ENCODE results near the gene CDC42EP3. TPM values are rescaled to one million over a fixed set of nuclear protein-coding genes. Genes with fewer than 3 reads are reported as not detected.
A peak's percentile ranks its signal among the peaks of the same experiment; 100 is the strongest.

The CDC42EP3 gene
- total RNA-seq, 4 donors from 2014 or later = 0.57 to 16.2 (median 9.9) TPM

DNA sequence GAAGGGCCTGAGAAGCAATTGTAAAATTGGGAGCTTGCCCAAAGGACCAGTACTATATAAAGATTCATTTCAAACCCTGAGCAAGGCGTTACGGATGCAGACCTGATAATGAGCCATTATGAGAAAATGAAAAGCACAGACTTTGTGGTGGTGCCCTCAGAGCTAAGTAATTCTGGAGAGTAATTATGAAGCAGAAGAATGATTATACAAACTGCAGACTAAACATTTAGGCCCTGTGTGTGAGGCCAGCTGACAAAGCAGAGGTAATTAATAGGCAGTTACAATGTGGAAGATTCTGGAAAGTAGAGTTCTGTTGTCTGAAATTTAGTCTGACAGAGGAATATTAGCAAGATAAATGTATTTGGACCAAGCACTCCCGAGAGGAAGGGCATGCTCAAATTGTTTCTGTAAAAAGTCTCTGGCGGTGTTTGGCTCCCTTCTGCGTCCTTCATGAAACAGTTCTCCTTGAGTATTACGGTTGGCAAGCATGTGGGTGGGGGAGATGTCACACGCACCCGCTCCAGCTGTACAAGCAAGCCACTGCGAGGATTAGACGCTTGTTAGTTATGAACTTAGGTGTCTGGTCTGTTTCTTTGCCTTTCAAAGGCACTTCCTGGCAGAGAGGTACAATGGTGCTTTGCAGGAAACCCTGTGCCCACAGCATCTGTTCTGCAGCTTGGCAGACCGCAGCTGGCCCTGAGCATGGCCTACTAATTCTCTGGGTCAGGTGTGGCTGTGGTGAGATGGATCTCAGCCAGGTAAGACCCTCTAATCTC, 45.5 kb downstream of the CDC42EP3 start:
- DNase-seq = no peak
- 55 to 62% methylated on average over 10 of the region's 11 CpGs for WGBS, 2 donors
- intact Hi-C loops (cut with DNase I) = no loop called here

DNA sequence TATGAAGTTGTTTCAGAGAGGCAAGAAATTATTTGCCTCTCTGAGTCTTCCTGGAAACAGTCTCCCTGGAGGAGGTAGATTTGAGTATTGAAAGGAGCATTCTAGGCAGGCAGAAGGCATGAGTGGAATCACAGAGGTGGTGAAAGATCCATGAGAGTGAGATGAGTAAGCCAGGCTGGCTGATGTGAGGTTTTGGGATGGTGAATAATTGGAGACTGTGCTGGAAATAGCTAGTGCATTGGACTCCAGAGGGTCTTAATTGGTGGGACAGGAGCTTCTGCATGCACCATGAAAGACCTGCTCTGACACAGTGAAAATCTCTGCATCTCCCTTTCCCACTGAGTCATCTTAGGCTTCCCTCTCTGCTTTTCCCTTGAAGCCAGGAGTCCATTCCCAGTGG, 46.3 kb downstream of the CDC42EP3 start:
- Histone ChIP-seq H3K27me3 (no peaks in the 10 kb centered on the region), H3K4me1 (peaks cover 0 to 31% (median 14%) of the 10 kb centered on the region in 3 donors), H3K27ac (peak overlapping the region in 2 of 4 donors; percentile 38 to 60), H3K36me3 (no peaks in the 10 kb centered on the region), H3K4me3 (no peak overlapping the region), H3K9me3 (no peaks in the 10 kb centered on the region)
- no peak for DNase-seq
- intact Hi-C loops (cut with DNase I) = no loop called here
- TF ChIP-seq POLR2A (IDR thresholded peaks at IDR 0.05) = no peak

More for the DNA sequence above, 45.5 kb downstream of the CDC42EP3 start:
- Histone ChIP-seq H3K4me3 (no peak overlapping the region), H3K4me1 (peaks cover 0 to 31% (median 14%) of the 10 kb centered on the region in 3 donors), H3K27ac (peak overlapping the region in 3 of 4 donors; percentile 28 to 60 (median 38)), H3K36me3 (no peaks in the 10 kb centered on the region), H3K9me3 (no peaks in the 10 kb centered on the region), H3K27me3 (no peaks in the 10 kb centered on the region)
- TF ChIP-seq POLR2A (IDR thresholded peaks at IDR 0.05) = no peak
- TF ChIP-seq, protein P1, sequence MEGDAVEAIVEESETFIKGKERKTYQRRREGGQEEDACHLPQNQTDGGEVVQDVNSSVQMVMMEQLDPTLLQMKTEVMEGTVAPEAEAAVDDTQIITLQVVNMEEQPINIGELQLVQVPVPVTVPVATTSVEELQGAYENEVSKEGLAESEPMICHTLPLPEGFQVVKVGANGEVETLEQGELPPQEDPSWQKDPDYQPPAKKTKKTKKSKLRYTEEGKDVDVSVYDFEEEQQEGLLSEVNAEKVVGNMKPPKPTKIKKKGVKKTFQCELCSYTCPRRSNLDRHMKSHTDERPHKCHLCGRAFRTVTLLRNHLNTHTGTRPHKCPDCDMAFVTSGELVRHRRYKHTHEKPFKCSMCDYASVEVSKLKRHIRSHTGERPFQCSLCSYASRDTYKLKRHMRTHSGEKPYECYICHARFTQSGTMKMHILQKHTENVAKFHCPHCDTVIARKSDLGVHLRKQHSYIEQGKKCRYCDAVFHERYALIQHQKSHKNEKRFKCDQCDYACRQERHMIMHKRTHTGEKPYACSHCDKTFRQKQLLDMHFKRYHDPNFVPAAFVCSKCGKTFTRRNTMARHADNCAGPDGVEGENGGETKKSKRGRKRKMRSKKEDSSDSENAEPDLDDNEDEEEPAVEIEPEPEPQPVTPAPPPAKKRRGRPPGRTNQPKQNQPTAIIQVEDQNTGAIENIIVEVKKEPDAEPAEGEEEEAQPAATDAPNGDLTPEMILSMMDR (IDR thresholded peaks at IDR 0.05) = no peak

DNA sequence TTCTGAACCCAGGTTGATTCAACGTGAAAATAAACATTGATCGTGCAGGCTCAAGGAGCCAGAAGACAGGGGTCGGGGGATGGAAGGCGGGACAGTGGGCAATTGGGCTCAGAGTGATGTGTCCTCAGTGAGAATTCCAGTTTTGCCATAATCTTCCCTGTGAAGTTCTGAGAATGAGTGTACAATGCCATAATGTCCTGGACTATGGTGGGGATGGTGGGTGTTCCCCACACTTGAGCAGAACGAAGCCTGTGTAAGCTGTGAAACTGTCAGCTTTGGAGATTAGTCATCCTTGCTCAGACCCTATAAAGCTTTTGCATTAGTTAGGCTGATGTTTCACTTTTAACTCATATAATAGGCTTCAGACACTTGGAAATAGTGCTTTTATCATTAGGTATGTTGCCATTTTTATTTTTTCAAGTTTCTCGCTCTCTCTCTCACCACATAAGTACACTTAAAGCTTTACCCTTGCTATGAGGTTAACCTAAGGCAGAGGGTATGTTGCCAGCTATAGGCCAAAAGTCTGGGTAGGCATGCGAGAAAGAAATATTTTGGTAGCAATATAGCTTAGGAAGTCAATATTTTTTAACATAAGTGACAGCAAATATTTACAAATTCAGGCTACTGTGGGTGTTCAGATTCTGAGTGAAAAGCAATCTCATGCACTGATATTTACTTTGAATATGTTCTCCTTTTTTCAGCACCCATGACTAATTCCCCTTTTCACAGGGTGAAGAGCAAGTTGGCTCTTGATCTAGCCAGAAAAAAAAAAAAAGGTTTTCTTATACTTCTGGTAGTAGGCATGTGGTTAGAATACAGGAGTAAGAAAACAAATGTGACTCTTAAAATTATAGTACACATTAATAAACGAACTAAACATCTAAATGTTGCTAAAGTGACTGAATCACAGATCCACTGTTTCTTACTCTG, 47.2 kb downstream of the CDC42EP3 start:
- H3K4me3 ChIP-seq = no peak overlapping the region
- TF ChIP-seq POLR2A (IDR thresholded peaks at IDR 0.05) = no peak
- no peaks in the 10 kb centered on the region for H3K36me3 ChIP-seq
- DNase-seq = no peak
- intact Hi-C loops (cut with DNase I) = no loop called here
- no peaks in the 10 kb centered on the region for H3K9me3 ChIP-seq
- H3K4me1 ChIP-seq = peaks cover 0 to 31% (median 14%) of the 10 kb centered on the region in 3 donors
- 31 to 49% methylated on average over 8 of the region's 8 CpGs for WGBS, 2 donors
- peak overlapping the region in 2 of 4 donors; percentile 6 to 29 for H3K27ac ChIP-seq
- H3K27me3 ChIP-seq = no peaks in the 10 kb centered on the region

DNA sequence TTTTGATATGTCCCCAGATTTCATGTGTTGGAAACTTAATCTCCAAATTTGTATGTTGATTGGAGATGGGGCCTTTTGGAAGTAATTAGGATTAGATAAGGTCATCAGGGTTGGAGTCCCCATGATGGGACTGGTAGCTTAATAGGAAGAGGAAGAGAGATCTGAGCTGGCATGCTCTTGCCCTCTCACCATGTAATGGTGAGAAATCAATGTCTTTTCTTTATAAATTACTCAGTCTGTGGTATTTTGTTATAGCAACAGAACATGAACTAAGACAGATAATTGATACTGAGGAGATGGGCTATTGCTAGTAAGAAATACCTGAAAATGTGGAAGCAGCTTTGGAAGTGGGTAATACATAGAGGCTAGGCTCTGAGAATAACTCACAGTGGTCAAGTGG, 48.0 kb downstream of the CDC42EP3 start:
- Histone ChIP-seq H3K27ac (peak overlapping the region in 1 of 4 donors; percentile 29), H3K4me3 (no peak overlapping the region), H3K27me3 (no peaks in the 10 kb centered on the region), H3K9me3 (no peaks in the 10 kb centered on the region), H3K4me1 (peaks cover 0 to 31% (median 14%) of the 10 kb centered on the region in 3 donors), H3K36me3 (no peaks in the 10 kb centered on the region)
- no peak for TF ChIP-seq POLR2A (IDR thresholded peaks at IDR 0.05)
- TF ChIP-seq, protein P1 (IDR thresholded peaks at IDR 0.05) = no peak
- intact Hi-C loops (cut with DNase I) = no loop called here
- no peak for DNase-seq

DNA sequence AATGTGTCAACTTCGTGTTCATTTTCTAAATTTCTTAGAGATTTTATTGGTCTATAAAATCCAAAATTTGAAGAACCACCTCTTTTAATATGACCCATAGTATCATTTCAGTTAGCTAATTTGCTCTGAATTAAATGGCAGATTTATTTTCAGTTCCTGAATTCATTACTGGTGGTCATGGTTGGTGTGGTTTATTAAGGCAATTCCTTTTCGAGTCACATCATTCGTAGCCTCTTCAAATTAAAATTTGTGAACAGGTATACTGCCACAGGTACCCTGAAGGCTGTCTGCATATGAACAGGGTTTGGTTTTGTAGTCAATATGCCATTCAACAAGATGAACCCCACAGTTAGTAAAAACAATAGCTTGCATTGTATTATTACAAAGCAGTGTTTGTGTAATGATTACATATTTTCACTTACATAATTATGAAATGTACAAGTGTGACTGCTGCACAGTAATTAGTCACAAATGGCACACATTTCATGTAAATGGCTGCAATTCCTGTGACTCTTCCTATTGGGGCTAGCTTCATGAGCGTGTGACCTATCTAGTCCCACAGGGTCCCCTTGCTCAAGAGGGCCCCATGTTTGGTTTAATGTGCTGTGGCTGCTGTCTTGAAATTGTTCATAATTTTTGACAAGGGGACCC, 48.9 kb downstream of the CDC42EP3 start:
- Histone ChIP-seq H3K36me3 (no peaks in the 10 kb centered on the region), H3K27me3 (no peaks in the 10 kb centered on the region), H3K9me3 (no peaks in the 10 kb centered on the region), H3K4me1 (peaks cover 0 to 31% (median 14%) of the 10 kb centered on the region in 3 donors), H3K4me3 (no peak overlapping the region), H3K27ac (no peak overlapping the region)
- WGBS, 2 donors = 84 to 93% methylated on average over 4 of the region's 4 CpGs
- TF ChIP-seq, protein P1 (IDR thresholded peaks at IDR 0.05) = no peak
- no peak for TF ChIP-seq POLR2A (IDR thresholded peaks at IDR 0.05)
- no peak for DNase-seq
- intact Hi-C loops (cut with DNase I) = no loop called here

All from esophagus squamous epithelium (tissue), 5 donors.